Mesothelial cell of epicardium (in vitro differentiated cells): ENCODE data around the gene MOG. TPM values are rescaled to one million over a fixed set of nuclear protein-coding genes. Genes with fewer than 3 reads are reported as not detected.

Experiments used
- DNase-seq, 2 experiments: peaks; one replicate each; pipeline ENCODE4 v3.0.0; 2021; ENCODE audit warnings: low spot score in 2 of 2; ENCODE audit not compliant: unreplicated experiment in 2 of 2
- H3K27ac Mint-ChIP-seq: 2 replicates; pipeline ENCODE4 v1.8.0; 2021; ENCODE audit warnings: mixed read lengths
- H3K27me3 Mint-ChIP-seq: 2 replicates; pipeline ENCODE4 v1.8.0; 2021; ENCODE audit warnings: low read depth, mixed read lengths
- H3K36me3 Mint-ChIP-seq: 2 replicates; pipeline ENCODE4 v1.8.0; 2021; ENCODE audit warnings: mixed read lengths
- H3K4me1 Mint-ChIP-seq: 2 replicates; pipeline ENCODE4 v1.8.0; 2021; ENCODE audit warnings: mixed read lengths
- H3K4me3 Mint-ChIP-seq: 2 replicates; pipeline ENCODE4 v1.8.0; 2021; ENCODE audit warnings: mild to moderate bottlenecking, moderate library complexity, mixed read lengths
- H3K9me3 Mint-ChIP-seq: 2 replicates; pipeline ENCODE4 v1.8.0; 2021; ENCODE audit warnings: mixed read lengths
- CTCF ChIP-seq: fragments of 200-600 bp; sonication (generic); IDR thresholded peaks from one replicate; pipeline ENCODE4 v1.5.0; 2021; ENCODE audit warnings: antibody characterized with exemption; ENCODE audit not compliant: unreplicated experiment
- total RNA-seq: library from RNA; stranded (reverse); gene quantifications from 3 replicates; pipeline ENCODE4 v1.2.1, GENCODE V29; 2021

Gene MOG
- total RNA-seq, 1 donor from 2014 or later = 0.65 TPM

- Mint-ChIP-seq H3K9me3 (no peaks in the 10 kb centered on the region), H3K27ac (no peak overlapping the region), H3K27me3 (no peaks in the 10 kb centered on the region), H3K36me3 (no peaks in the 10 kb centered on the region), H3K4me1 (peaks cover 1% of the 10 kb centered on the region), H3K4me3 (no peak overlapping the region)
- no peak for DNase-seq
- no peak for TF ChIP-seq CTCF
Observed at GRCh38 chr6:29647927-29648642, 8.8 kb upstream of the MOG start.

- no peaks in the 10 kb centered on the region for H3K36me3 Mint-ChIP-seq
- peaks cover 1% of the 10 kb centered on the region for H3K4me1 Mint-ChIP-seq
- H3K27me3 Mint-ChIP-seq = no peaks in the 10 kb centered on the region
- peak; percentile 92 for TF ChIP-seq CTCF
- H3K27ac Mint-ChIP-seq = peak overlapping the region; percentile 93
- H3K9me3 Mint-ChIP-seq = no peaks in the 10 kb centered on the region
- H3K4me3 Mint-ChIP-seq = peak overlapping the region; percentile 82
- DNase-seq = peak; percentile 95 to 99
Observed at GRCh38 chr6:29649701-29650673, 6.9 kb upstream of the MOG start.

DNA sequence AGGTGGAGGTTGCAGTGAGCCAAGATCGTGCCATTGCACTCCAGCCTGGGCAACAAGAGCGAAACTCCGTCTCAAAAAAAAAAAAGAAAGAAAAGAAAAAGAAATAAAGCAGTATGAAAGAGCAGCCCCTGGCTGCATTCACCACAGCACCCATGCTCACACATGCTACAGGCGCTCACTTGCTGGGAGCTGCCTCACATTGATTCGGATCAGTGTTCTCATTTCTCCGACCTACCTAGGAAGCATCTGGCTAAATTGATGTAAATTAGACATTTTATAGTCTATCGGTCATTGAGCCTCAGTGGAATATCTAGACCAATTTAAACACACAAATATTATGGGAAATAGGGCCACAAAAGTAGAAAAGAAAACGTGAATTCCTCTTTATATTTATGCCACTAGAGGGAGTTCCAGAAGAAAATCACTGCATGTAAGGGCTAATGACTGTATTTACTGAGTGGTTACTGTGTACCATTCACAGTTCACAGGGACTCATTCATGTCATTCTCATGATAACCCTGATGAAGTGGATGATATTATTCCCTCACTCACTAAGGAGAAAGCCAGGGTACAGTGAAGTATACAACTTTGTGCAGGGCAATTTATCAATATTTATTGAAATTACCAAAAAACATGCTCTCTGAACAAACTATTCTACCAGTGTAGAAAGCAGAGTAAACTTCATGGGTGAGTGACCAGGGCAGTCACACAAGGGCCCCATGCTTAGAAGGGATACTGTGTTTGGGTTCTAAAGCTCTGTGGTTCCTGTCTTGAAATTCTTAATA, 5.3 kb upstream of the MOG start:
- DNase-seq = no peak
- no peaks in the 10 kb centered on the region for H3K36me3 Mint-ChIP-seq
- H3K9me3 Mint-ChIP-seq = no peaks in the 10 kb centered on the region
- peaks cover 7% of the 10 kb centered on the region for H3K4me1 Mint-ChIP-seq
- H3K4me3 Mint-ChIP-seq = no peak overlapping the region
- peak; percentile 73 for TF ChIP-seq CTCF
- H3K27ac Mint-ChIP-seq = no peak overlapping the region
- H3K27me3 Mint-ChIP-seq = peaks cover 1% of the 10 kb centered on the region

GRCh38 chr6:29652198-29652584, 4.7 kb upstream of the MOG start:
- DNase-seq = no peak
- peaks cover 1% of the 10 kb centered on the region for H3K27me3 Mint-ChIP-seq
- TF ChIP-seq CTCF = no peak
- H3K4me1 Mint-ChIP-seq = peaks cover 12% of the 10 kb centered on the region
- no peak overlapping the region for H3K27ac Mint-ChIP-seq
- H3K4me3 Mint-ChIP-seq = no peak overlapping the region
- no peaks in the 10 kb centered on the region for H3K36me3 Mint-ChIP-seq
- H3K9me3 Mint-ChIP-seq = no peaks in the 10 kb centered on the region

DNA sequence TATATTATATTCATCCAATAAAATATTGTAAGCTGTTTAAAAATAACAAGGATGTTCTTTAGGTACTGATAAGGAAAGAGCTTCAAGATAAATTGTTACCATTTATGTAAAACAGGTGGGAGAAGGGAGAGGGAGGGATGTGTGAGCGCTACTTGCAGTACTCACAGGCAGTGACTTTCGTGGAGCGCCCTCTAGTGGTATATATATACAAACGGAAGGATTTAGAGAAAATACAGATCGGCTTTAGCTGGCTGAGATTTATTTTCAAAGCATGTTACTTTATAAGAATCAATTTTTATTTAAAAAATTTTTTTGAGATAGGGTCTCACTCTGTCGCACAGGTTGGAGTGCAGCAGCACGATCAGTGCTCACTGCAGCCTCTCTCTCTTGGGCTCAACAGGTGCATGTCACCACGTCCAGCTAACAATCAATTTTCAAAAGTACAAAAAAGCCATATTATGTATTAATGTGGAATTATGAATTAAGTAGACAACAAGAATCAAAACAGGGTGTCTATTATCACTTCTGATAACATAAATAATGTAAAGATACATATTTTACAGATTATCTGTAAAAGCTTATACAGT, 3.3 kb upstream of the MOG start:
- no peak for DNase-seq
- no peaks in the 10 kb centered on the region for H3K36me3 Mint-ChIP-seq
- peaks cover 16% of the 10 kb centered on the region for H3K4me1 Mint-ChIP-seq
- H3K27ac Mint-ChIP-seq = no peak overlapping the region
- no peaks in the 10 kb centered on the region for H3K9me3 Mint-ChIP-seq
- TF ChIP-seq CTCF = peak; percentile 89
- no peak overlapping the region for H3K4me3 Mint-ChIP-seq
- H3K27me3 Mint-ChIP-seq = peaks cover 1% of the 10 kb centered on the region
